GM20000 (cell line): ENCODE measurements around the gene DLX2.

Experiments
- DNase-seq: peaks from one replicate; pipeline ENCODE4 v3.0.0; 2012; ENCODE audit warnings: low spot score
- CTCF ChIP-seq: IDR thresholded peaks from 2 replicates; pipeline ENCODE4 v1.5.1; 2012; ENCODE audit warnings: mild to moderate bottlenecking, control low read depth; ENCODE audit errors: extremely low read depth, missing control alignments

Gene DLX2

GRCh38 chr2:172090044-172090961, 12.4 kb downstream of the DLX2 start:
- TF ChIP-seq CTCF = no peak
- DNase-seq = peak; percentile 27

- peak; percentile 14 for DNase-seq
- TF ChIP-seq CTCF = no peak
These were observed 13.1 kb downstream of the DLX2 start for GRCh38 chr2:172089633-172090032.

- TF ChIP-seq CTCF = no peak
- peak; percentile 5 for DNase-seq
These were observed 13.6 kb downstream of the DLX2 start for GRCh38 chr2:172089005-172089504.

- TF ChIP-seq CTCF = no peak
- DNase-seq = peak; percentile 26
These were observed 14.3 kb downstream of the DLX2 start for GRCh38 chr2:172088245-172089004.

GRCh38 chr2:172087780-172088244, 14.9 kb downstream of the DLX2 start:
- peak; percentile 28 for DNase-seq
- no peak for TF ChIP-seq CTCF

- TF ChIP-seq CTCF = no peak
- no peak for DNase-seq
These were observed 15.4 kb downstream of the DLX2 start for GRCh38 chr2:172087207-172087779.
